Left cardiac atrium (tissue), 4 donors: Measurements from ENCODE around the gene STON1. TPM values are rescaled to one million over a fixed set of nuclear protein-coding genes. Genes with fewer than 3 reads are reported as not detected.
"Not testable (repeated sequence)": the region's sequence is repeated elsewhere in the genome, so short reads cannot be mapped to it uniquely, and the experiment has no call there.

Source experiments
- ATAC-seq, 2 donors: fragments of 200-7000 bp; cut with Tn5 transposase; one replicate each; pipeline ENCODE4 v1.9.1; 2020; ENCODE audit warnings: mild to moderate bottlenecking in 2 of 2, moderate library complexity in 2 of 2
- DNase-seq: peaks from one replicate; pipeline ENCODE4 v3.0.0-alpha.2; 2020
- intact Hi-C, 2 donors: fragments of 100-400 bp; cut with DNase I; formaldehyde crosslinking; loops; one replicate each; pipeline versions ENCODE4 v1.14.1 to v1.15.1; 2022 to 2023
- total RNA-seq, 2 donors: library from RNA; stranded (reverse); fragmentation: NEBNext Ultra II Directional; extraction: Animal tissue kit (Norgen Biotek cat#: 25700); gene quantifications; one replicate each; pipeline ENCODE4 v1.2.1, GENCODE V29; 2021
- donor health status: DM: no; HTN: yes; CAD: no.
- donor health status: DM: no; HTN: yes; CAD: no; lungs with severe emphysema.
- donor health status: DM: yes; HTN: yes; CAD: no.
- donor health status: Dilated cardiomyopathy.

The STON1 gene
- total RNA-seq, 2 donors from 2014 or later = 16.7 to 19.1 TPM

DNA sequence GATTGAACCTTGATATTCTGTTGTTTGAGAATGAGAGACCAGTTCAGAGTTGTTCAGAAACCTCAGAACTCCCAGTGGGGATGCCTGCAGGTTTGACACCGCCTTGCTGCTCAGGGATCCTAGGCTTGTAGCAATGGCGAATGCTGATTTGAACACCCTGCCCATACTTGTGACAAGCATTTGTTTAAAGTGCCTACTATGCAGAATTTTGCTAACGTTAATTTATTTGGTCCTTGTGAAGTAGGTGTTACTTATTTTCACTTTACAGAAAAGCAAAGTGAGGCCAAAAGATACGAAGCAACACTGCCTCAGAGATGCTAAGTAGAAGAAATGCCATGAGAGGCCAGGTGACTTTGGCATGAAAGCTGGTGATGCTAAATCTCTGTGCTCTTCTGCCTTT, 32.3 kb downstream of the STON1 start:
- ATAC-seq = no peak
- intact Hi-C loops = no loop called here

GRCh38 chr2:48566592-48567310, 36.8 kb downstream of the STON1 start:
- DNase-seq (no peak), ATAC-seq (peak in 1 of 2 donors; percentile 20)
- intact Hi-C loops = no loop called here

More for the DNA sequence above, 32.3 kb downstream of the STON1 start:
- DNase-seq = no peak

DNA sequence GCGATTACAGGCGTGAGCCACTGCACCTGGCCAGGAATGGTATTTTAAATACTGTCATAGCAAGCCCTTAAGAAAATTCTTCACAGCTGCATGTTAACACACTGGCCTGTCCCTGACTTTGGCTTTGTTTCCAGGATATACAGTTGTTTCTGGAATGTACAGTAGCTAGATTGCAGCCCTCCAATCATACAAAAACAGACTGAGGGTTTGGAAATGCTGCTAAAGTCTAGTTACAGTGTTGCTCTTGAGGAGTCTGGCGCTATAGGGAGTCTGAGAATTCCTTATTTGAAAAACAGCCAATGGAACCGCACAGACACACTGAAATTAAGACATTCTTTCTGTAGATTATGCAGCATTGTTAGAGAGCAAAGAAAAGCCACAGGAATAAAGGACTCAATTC, 37.7 kb downstream of the STON1 start:
- intact Hi-C loops = no loop called here
- ATAC-seq = no peak
- DNase-seq = no peak

- ATAC-seq (peak; percentile 18 to 42), DNase-seq (no peak)
- intact Hi-C loops = no loop called here
Observed at GRCh38 chr2:48568547-48568946, 38.6 kb downstream of the STON1 start.

- intact Hi-C loops = no loop called here
- ATAC-seq = no peak
Observed at GRCh38 chr2:48569433-48569832, 39.5 kb downstream of the STON1 start.

GRCh38 chr2:48572816-48573215, 42.9 kb downstream of the STON1 start:
- intact Hi-C loops = no loop called here
- DNase-seq = no peak
- ATAC-seq = peak in 1 of 2 donors; percentile 47

More at GRCh38 chr2:48569433-48569832, 39.5 kb downstream of the STON1 start:
- DNase-seq = no peak

DNA sequence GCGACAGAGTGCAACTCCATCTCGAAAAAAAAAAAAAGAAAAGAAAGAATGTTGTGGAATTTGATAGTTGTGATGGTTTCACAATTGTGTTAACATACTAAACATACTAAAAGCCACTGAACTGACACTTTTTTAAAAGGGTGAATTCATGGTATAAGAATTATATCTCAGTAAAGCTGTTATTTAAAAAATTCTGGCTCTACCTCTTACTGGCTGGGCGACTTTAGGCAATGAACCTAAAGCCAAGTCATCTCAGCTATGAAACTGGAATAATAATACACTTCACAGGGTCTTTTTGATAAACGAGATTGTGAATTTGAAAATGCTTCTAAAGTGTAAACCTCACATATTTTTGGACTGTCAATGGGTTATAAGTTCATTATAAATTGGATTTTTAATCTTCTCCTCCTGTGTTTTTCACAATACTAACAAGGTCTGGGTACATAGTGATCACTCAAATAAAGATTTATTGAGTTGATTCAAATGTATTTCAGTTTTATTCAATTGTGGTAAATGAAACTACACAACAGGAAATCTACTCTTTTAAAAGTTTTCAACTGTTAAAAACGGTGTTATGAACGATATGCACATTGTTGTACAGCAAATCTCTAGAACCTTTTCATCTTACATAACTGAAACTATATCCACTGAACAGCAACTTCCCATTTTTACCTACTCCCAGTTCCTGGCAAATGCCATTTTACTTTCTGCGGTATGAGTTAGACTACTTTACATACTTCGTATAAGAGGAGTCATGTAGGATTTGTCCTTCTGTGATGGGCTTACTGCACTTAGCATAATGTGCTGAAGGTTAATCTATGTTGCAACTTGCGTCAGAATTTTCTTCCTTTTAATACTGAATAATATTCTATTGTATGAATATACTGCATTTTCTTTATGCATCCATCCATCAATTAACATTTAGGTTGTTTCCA, 44.7 kb downstream of the STON1 start:
- intact Hi-C loops = no loop called here
- ATAC-seq (no peak), DNase-seq (no peak)

DNA sequence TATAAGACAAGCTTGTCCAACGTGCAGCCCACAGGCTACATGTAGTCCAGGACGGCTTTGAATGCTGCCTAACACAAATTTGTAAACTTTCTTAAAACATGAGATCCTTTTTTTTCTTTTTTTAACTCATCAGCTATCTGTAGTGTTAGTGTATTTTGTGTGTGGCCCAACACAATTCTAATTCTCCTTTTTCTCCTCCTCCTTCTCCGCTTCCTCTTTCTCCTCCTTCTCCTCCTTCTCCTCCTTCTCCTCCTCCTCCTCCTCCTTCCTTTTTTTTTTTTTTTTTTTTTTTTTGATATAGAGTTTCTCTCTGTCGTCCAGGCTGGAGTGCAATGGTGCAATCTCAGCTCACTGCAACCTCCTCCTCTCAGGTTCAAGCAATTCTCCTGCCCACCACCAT, 48.4 kb downstream of the STON1 start:
- DNase-seq = no peak
- ATAC-seq = no peak
- intact Hi-C loops = no loop called here

GRCh38 chr2:48583961-48584360, 54.0 kb downstream of the STON1 start:
- ATAC-seq (no peak), DNase-seq (no peak)
- intact Hi-C loops = loop anchor here in 1 of 2 donors (10.0 kb wide), 2 partner anchors 109 to 479 kb away; no protein-coding TSS in a partner anchor

- DNase-seq (no peak), ATAC-seq (no peak)
- intact Hi-C loops = loop anchor here in 1 of 2 donors (10.0 kb wide), 2 partner anchors 110 to 480 kb away; no protein-coding TSS in a partner anchor
Observed at GRCh38 chr2:48584551-48584950, 54.6 kb downstream of the STON1 start.

GRCh38 chr2:48586433-48586832, 56.5 kb downstream of the STON1 start:
- intact Hi-C loops = loop anchor here in 1 of 2 donors (10.0 kb wide), 2 partner anchors 112 to 482 kb away; no protein-coding TSS in a partner anchor
- ATAC-seq = no peak
- DNase-seq = no peak

- no peak for DNase-seq
- intact Hi-C loops = loop anchor here in 1 of 2 donors (10.0 kb wide), 2 partner anchors 113 to 483 kb away; no protein-coding TSS in a partner anchor
- ATAC-seq = no peak
Observed at GRCh38 chr2:48587560-48587959, 57.6 kb downstream of the STON1 start.

DNA sequence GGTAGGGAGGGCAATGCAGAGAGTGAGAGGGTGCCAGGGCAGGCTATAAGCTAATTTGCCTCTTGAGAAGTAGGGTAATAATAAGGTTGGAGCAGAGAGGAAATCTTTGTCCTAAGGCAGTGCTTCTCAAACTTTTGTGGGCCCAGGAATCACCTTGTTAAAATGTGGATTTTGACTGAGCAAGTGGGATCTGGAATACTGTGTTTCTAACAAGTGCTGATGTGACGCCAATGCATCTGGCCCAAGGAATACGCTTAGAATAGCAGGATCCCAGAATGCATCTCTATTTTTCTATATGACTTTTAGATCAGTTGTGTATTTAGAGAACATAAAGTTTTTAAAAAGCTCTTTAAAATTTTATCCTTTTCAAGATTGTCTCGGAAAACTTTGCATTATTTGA, 58.0 kb downstream of the STON1 start:
- no peak for ATAC-seq
- no peak for DNase-seq
- intact Hi-C loops = loop anchor here in 1 of 2 donors (10.0 kb wide), 2 partner anchors 113 to 483 kb away; no protein-coding TSS in a partner anchor

DNA sequence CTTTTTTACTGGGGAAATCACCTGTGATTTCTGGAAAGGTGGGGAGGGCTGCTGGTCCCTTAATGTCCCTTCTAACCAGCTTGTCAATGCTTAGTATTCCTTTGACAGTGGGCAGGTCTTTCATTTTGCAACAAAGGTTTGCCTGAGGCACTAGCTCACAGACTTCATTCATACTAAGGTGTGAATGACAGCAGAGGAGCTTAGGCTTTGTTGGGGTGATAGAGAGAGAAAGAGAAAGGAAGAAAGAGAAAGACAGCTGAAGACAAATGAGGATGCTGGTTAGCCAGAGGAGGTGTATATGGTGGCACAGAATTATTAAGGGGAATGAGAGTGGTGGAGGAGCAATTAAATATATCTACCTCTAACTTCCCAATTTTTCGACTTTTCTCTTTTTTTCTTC, 58.8 kb downstream of the STON1 start:
- DNase-seq (no peak), ATAC-seq (no peak)
- intact Hi-C loops = loop anchor here in 1 of 2 donors (10.0 kb wide), 2 partner anchors 114 to 484 kb away; no protein-coding TSS in a partner anchor

GRCh38 chr2:48589170-48589767, 59.3 kb downstream of the STON1 start:
- intact Hi-C loops = loop anchor here in 1 of 2 donors (10.0 kb wide), 2 partner anchors 114 to 484 kb away; no protein-coding TSS in a partner anchor
- ATAC-seq = peak in 1 of 2 donors; percentile 50

GRCh38 chr2:48590017-48590416, 60.1 kb downstream of the STON1 start:
- DNase-seq = no peak
- intact Hi-C loops = no loop called here
- ATAC-seq = no peak

More at GRCh38 chr2:48589170-48589767, 59.3 kb downstream of the STON1 start:
- DNase-seq = no peak

DNA sequence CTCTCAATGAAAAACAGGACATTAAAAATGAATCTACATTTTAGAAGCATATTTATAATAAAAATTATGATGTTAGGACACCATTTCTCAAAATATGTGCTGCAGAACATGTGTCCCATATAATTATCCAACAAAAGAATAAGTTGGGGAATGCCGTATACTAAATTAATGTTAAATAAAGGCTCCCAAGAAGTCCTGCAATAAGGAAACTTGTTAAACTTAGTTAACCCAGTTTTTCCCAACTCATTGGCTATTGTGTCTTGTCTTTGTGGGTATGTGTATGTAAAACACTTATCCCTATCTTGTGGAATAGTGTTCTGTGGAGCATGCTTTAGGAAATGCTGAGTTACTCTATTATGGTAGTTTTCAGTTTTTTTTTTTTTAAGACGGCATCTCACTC, 62.1 kb downstream of the STON1 start:
- no peak for DNase-seq
- no peak for ATAC-seq
- intact Hi-C loops = no loop called here

- ATAC-seq, intact Hi-C loops: not testable (repeated sequence)
Observed at GRCh38 chr2:48596751-48597150, 66.8 kb downstream of the STON1 start.

GRCh38 chr2:48597492-48597891, 67.5 kb downstream of the STON1 start:
- no peak for ATAC-seq
- intact Hi-C loops = no loop called here
- no peak for DNase-seq

More at GRCh38 chr2:48596751-48597150, 66.8 kb downstream of the STON1 start:
- DNase-seq = not testable (repeated sequence)
